ENCODE measurements around the gene CCDC120.

Gene CCDC120

GRCh38 chrX:49075347-49075746 is 16.5 kb downstream of the CCDC120 start:
- ChIA-PET POLR2A (no interaction called here), CTCF (interaction anchor here (1.6 kb wide), 1 partner anchor 31 kb away, joined by 4 read pairs; no protein-coding TSS in a partner anchor)
- Histone ChIP-seq H3K36me3 (ENCODE audit: control insufficient read depth in 4 of 4, insufficient read depth in 4 of 4, low read length in 3 of 4) (peaks cover 0 to 22% (median 6%) of the 10 kb centered on the region in 4 experiments), H3K9me3 (ENCODE audit: control extremely low read depth in 1 of 5, control insufficient read depth in 4 of 5, insufficient read depth in 2 of 5, low read depth in 1 of 5, low read length in 4 of 5) (no peaks in the 10 kb centered on the region), H3K4me3 (ENCODE audit: control insufficient read depth in 1 of 7, extremely low read depth in 1 of 7, insufficient read depth in 4 of 7, low read depth in 2 of 7, low read length in 6 of 7) (no peak overlapping the region), H3K27ac (ENCODE audit: insufficient read depth in 1 of 2, low read depth in 1 of 2, low read length in 2 of 2, poor library complexity in 1 of 2, severe bottlenecking in 2 of 2) (no peak overlapping the region), H3K27me3 (replicated peaks in 2 of 5; ENCODE audit: control insufficient read depth in 4 of 5, insufficient read depth in 5 of 5, low read length in 4 of 5) (no peaks in the 10 kb centered on the region), H3K4me1 (ENCODE audit: control extremely low read depth in 1 of 4, control insufficient read depth in 4 of 4, insufficient read depth in 4 of 4, low read length in 3 of 4) (peaks cover 0 to 20% (median 14%) of the 10 kb centered on the region in 4 experiments)
- 96% methylated on average over 9 of the region's 13 CpGs for WGBS (ENCODE audit: insufficient coverage)
- peak in 2 of 3 donors; percentile 35 to 52 for DNase-seq

DNA sequence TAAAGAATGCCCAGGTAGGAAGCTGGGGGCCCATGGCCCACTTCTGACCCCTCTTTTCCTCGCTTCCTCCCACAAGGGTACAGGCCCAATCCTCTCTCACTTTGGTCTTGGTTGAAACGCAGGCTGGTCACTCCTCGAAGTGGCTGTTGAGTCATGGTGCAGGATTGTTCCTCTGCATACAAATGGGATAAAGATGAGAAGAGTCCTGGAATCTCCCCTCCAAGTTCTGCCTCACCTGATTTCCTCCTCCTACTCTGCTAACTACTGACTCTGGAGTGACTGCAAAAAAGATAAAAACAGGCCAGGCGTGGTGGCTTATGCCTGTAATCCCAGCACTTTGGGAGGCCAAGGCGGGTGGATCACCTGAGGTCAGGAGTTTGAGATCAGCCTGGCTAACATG is 19.1 kb downstream of the CCDC120 start:
- Histone ChIP-seq H3K4me3 (ENCODE audit: control insufficient read depth in 1 of 7, extremely low read depth in 1 of 7, insufficient read depth in 4 of 7, low read depth in 2 of 7, low read length in 6 of 7) (no peak overlapping the region), H3K4me1 (ENCODE audit: control extremely low read depth in 1 of 4, control insufficient read depth in 4 of 4, insufficient read depth in 4 of 4, low read length in 3 of 4) (peaks cover 0 to 17% (median 12%) of the 10 kb centered on the region in 4 experiments), H3K27ac (ENCODE audit: insufficient read depth in 1 of 2, low read depth in 1 of 2, low read length in 2 of 2, poor library complexity in 1 of 2, severe bottlenecking in 2 of 2) (no peak overlapping the region), H3K36me3 (ENCODE audit: control insufficient read depth in 4 of 4, insufficient read depth in 4 of 4, low read length in 3 of 4) (peaks cover 0 to 22% (median 6%) of the 10 kb centered on the region in 4 experiments), H3K9me3 (ENCODE audit: control extremely low read depth in 1 of 5, control insufficient read depth in 4 of 5, insufficient read depth in 2 of 5, low read depth in 1 of 5, low read length in 4 of 5) (no peaks in the 10 kb centered on the region), H3K27me3 (replicated peaks in 2 of 5; ENCODE audit: control insufficient read depth in 4 of 5, insufficient read depth in 5 of 5, low read length in 4 of 5) (no peaks in the 10 kb centered on the region)
- POLR2A ChIA-PET: no interaction called here
- WGBS (ENCODE audit: insufficient coverage): 89% methylated on average over 2 of the region's 5 CpGs
- CTCF ChIA-PET: no interaction called here
- no peak for DNase-seq

- Histone ChIP-seq H3K9me3 (ENCODE audit: control extremely low read depth in 1 of 5, control insufficient read depth in 4 of 5, insufficient read depth in 2 of 5, low read depth in 1 of 5, low read length in 4 of 5) (no peaks in the 10 kb centered on the region), H3K27me3 (replicated peaks in 2 of 5; ENCODE audit: control insufficient read depth in 4 of 5, insufficient read depth in 5 of 5, low read length in 4 of 5) (no peaks in the 10 kb centered on the region), H3K36me3 (ENCODE audit: control insufficient read depth in 4 of 4, insufficient read depth in 4 of 4, low read length in 3 of 4) (peaks cover 0 to 22% (median 6%) of the 10 kb centered on the region in 4 experiments), H3K27ac (ENCODE audit: insufficient read depth in 1 of 2, low read depth in 1 of 2, low read length in 2 of 2, poor library complexity in 1 of 2, severe bottlenecking in 2 of 2) (peak within 1 kb of the TSS; percentile 88 to 92), H3K4me1 (ENCODE audit: control extremely low read depth in 1 of 4, control insufficient read depth in 4 of 4, insufficient read depth in 4 of 4, low read length in 3 of 4) (peaks cover 0 to 8% (median 5%) of the 10 kb centered on the region in 4 experiments), H3K4me3 (ENCODE audit: control insufficient read depth in 1 of 7, extremely low read depth in 1 of 7, insufficient read depth in 4 of 7, low read depth in 2 of 7, low read length in 6 of 7) (peak within 1 kb of the TSS; percentile 44 to 78 (median 66))
- POLR2A ChIA-PET: interaction anchor here (0.7 kb wide), 1 partner anchor 384 kb away, joined by 5 read pairs; no protein-coding TSS in a partner anchor
- DNase-seq: peak; percentile 75 to 90 (median 83)
- WGBS (ENCODE audit: insufficient coverage): 39% methylated on average over 51 of the region's 55 CpGs
- CTCF ChIA-PET: interaction anchor here (1.1 kb wide), 1 partner anchor 27 kb away, joined by 4 read pairs; no protein-coding TSS in a partner anchor
Observed at GRCh38 chrX:49079489-49080428, 21.0 kb downstream of the CCDC120 start, which contains the start of gene WDR45. Gene WDR45, minus strand, starts transcription at chrX:49079887. Its CDS starts 1,792 bp downstream, at chrX:49078095.

- CTCF ChIA-PET: no interaction called here
- H3K9me3 ChIP-seq (ENCODE audit: control extremely low read depth in 1 of 5, control insufficient read depth in 4 of 5, insufficient read depth in 2 of 5, low read depth in 1 of 5, low read length in 4 of 5): no peaks in the 10 kb centered on the region
- H3K36me3 ChIP-seq (ENCODE audit: control insufficient read depth in 4 of 4, insufficient read depth in 4 of 4, low read length in 3 of 4): peaks cover 0 to 5% (median 2%) of the 10 kb centered on the region in 4 experiments
- DNase-seq: no peak
- no peak overlapping the region for H3K27ac ChIP-seq (ENCODE audit: insufficient read depth in 1 of 2, low read depth in 1 of 2, low read length in 2 of 2, poor library complexity in 1 of 2, severe bottlenecking in 2 of 2)
- no peak overlapping the region for H3K4me3 ChIP-seq (ENCODE audit: control insufficient read depth in 1 of 7, extremely low read depth in 1 of 7, insufficient read depth in 4 of 7, low read depth in 2 of 7, low read length in 6 of 7)
- H3K4me1 ChIP-seq (ENCODE audit: control extremely low read depth in 1 of 4, control insufficient read depth in 4 of 4, insufficient read depth in 4 of 4, low read length in 3 of 4): peaks cover 0 to 8% (median 5%) of the 10 kb centered on the region in 4 experiments
- H3K27me3 ChIP-seq (replicated peaks in 2 of 5; ENCODE audit: control insufficient read depth in 4 of 5, insufficient read depth in 5 of 5, low read length in 4 of 5): no peaks in the 10 kb centered on the region
- POLR2A ChIA-PET: no interaction called here
- 93% methylated on average over 3 of the region's 4 CpGs for WGBS (ENCODE audit: insufficient coverage)
Observed at GRCh38 chrX:49082271-49082871, 23.6 kb downstream of the CCDC120 start.

DNA sequence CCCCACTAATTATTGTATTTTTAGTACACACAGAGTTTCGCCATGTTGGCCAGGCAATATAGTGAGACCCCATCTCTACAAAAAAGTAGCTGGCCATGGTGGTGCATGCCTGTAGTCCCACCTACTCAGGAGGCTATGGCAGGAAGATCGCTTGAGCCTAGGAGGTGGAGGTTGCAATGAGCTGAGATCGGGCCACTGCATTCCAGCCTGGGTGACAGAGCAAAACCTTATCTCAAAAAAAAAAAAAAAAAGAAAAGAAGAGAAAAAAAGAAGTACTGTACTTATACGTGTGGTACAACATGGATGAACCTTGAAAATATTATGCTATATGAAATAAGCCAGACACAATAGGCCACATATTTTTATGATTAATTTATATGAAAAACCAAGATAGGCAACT is 30.8 kb downstream of the CCDC120 start:
- no peak overlapping the region for H3K4me3 ChIP-seq (ENCODE audit: control insufficient read depth in 1 of 7, extremely low read depth in 1 of 7, insufficient read depth in 4 of 7, low read depth in 2 of 7, low read length in 6 of 7)
- no peak for DNase-seq
- CTCF ChIA-PET: no interaction called here
- no peaks in the 10 kb centered on the region for H3K36me3 ChIP-seq (ENCODE audit: control insufficient read depth in 4 of 4, insufficient read depth in 4 of 4, low read length in 3 of 4)
- POLR2A ChIA-PET: no interaction called here
- no peaks in the 10 kb centered on the region for H3K27me3 ChIP-seq (replicated peaks in 2 of 5; ENCODE audit: control insufficient read depth in 4 of 5, insufficient read depth in 5 of 5, low read length in 4 of 5)
- 100% methylated on average over 2 of the region's 4 CpGs for WGBS (ENCODE audit: insufficient coverage)
- no peaks in the 10 kb centered on the region for H3K9me3 ChIP-seq (ENCODE audit: control extremely low read depth in 1 of 5, control insufficient read depth in 4 of 5, insufficient read depth in 2 of 5, low read depth in 1 of 5, low read length in 4 of 5)
- no peak overlapping the region for H3K27ac ChIP-seq (ENCODE audit: insufficient read depth in 1 of 2, low read depth in 1 of 2, low read length in 2 of 2, poor library complexity in 1 of 2, severe bottlenecking in 2 of 2)
- H3K4me1 ChIP-seq (ENCODE audit: control extremely low read depth in 1 of 4, control insufficient read depth in 4 of 4, insufficient read depth in 4 of 4, low read length in 3 of 4): no peaks in the 10 kb centered on the region

DNA sequence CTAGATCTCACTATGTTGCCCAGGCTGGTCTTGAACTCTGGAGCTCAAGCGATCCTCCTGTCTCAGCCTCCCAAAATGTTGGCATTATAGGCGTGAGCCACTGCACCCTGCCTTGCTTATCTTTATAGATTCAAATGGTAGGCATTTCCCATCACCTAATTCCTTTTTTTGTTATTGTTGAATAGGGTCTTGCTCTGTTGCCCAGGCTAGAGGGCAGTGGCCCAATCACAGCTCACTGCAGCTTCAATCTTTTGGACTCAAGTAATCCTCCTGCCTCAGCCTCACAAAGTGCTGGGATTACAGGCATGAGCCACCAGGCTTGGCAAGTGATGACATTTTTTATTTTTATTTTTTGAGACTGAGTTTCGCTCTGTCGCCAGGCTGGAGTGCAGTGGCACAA is 37.6 kb downstream of the CCDC120 start:
- no peaks in the 10 kb centered on the region for H3K36me3 ChIP-seq (ENCODE audit: control insufficient read depth in 4 of 4, insufficient read depth in 4 of 4, low read length in 3 of 4)
- H3K27ac ChIP-seq (ENCODE audit: insufficient read depth in 1 of 2, low read depth in 1 of 2, low read length in 2 of 2, poor library complexity in 1 of 2, severe bottlenecking in 2 of 2): no peak overlapping the region
- no peak for DNase-seq
- H3K27me3 ChIP-seq (replicated peaks in 2 of 5; ENCODE audit: control insufficient read depth in 4 of 5, insufficient read depth in 5 of 5, low read length in 4 of 5): no peaks in the 10 kb centered on the region
- ChIA-PET CTCF (interaction anchor here (1.7 kb wide), 1 partner anchor 36 kb away, joined by 3 read pairs; no protein-coding TSS in a partner anchor), POLR2A (no interaction called here)
- 100% methylated on average over 2 of the region's 4 CpGs for WGBS (ENCODE audit: insufficient coverage)
- no peaks in the 10 kb centered on the region for H3K9me3 ChIP-seq (ENCODE audit: control extremely low read depth in 1 of 5, control insufficient read depth in 4 of 5, insufficient read depth in 2 of 5, low read depth in 1 of 5, low read length in 4 of 5)
- H3K4me1 ChIP-seq (ENCODE audit: control extremely low read depth in 1 of 4, control insufficient read depth in 4 of 4, insufficient read depth in 4 of 4, low read length in 3 of 4): peaks cover 0 to 7% (median 4%) of the 10 kb centered on the region in 4 experiments
- H3K4me3 ChIP-seq (ENCODE audit: control insufficient read depth in 1 of 7, extremely low read depth in 1 of 7, insufficient read depth in 4 of 7, low read depth in 2 of 7, low read length in 6 of 7): no peak overlapping the region

All from common myeloid progenitor, CD34-positive (primary cell).